Hematopoietic multipotent progenitor cell treated with erythropoietin and hydrocortisone succinate and interleukin-3 and kit ligand, for 8 days (in vitro differentiated cells): ENCODE data around the gene YJU2.
A peak's percentile ranks its signal among the peaks of the same experiment; 100 is the strongest.

Experiments
- DNase-seq: peaks from one replicate; pipeline ENCODE4 v3.0.0-alpha.2; 2015

The YJU2 gene

GRCh38 chr19:4301590-4302242 is 54.8 kb downstream of the YJU2 start:
- DNase-seq = no peak

GRCh38 chr19:4302243-4302640 is 55.4 kb downstream of the YJU2 start, which contains the start of gene TMIGD2:
Gene TMIGD2 (minus strand): TSS chr19:4302389. CDS start chr19:4302385, 4 bp downstream.
- no peak for DNase-seq

- DNase-seq = no peak
Observed at GRCh38 chr19:4303819-4304537, 57.1 kb downstream of the YJU2 start.

GRCh38 chr19:4304538-4305256 is 57.8 kb downstream of the YJU2 start, which contains the start of gene FSD1:
Gene FSD1 (plus strand): TSS chr19:4304598. CDS start chr19:4304747, 149 bp downstream.
- peak; percentile 59 for DNase-seq

GRCh38 chr19:4305257-4305612 is 58.4 kb downstream of the YJU2 start:
- no peak for DNase-seq

DNA sequence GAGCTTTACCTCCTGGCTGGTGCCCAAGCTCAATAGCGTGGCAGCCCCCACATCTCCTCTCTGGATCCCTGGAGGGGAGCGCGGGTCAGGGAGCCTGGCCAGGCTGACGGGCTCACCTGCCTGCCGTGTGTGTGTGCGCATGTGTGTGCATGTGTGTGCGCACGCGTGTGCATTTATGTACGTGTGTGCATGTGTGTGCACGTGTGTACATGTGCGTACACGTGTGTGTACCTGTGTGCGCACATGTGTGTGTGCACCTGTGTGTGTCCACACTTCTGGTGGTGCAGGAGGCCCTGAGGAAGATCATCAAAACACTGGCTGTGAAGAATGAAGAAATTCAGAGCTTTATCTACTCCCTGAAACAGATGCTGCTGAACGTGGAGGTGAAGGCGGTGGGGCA is 58.8 kb downstream of the YJU2 start:
- no peak for DNase-seq

DNA sequence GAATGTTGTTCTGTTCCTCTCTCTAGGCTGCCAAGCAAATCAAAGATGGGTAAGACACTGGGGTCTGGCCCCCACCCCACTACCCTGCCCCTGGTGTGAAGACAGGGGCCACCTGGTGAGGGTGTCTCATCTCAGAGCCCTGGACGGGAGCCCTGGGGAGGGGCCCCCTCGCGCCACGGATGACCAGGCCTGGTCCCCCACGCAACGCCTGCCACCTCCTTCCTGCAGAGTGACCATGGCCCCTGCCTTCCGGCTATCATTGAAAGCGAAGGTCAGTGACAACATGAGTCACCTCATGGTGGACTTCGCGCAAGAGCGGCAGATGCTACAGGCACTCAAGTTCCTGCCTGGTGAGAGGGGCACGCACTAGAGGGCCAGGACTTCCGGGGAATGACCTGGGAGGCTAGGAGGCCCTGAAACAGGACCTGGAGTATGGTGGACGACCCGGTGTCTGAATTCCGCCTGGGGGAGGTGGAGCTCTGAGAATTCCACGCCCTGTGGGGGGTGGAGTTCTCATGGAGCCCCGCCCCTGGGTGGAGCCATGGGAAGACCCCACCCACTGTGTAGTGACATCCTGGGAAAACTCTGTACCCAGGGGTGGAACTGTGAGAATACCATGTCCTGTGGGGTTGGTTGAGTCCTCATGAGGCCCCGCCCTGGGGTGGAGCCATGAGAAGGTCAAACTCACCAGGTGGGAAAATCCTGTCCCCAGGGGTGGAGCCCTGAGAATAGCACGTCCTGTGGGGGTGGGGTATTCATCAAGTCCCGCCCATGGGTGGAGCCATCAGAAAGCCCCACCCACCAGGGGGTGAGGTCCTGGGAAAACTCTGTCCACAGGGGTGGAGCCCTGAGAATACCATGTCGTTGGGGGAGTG is 63.6 kb downstream of the YJU2 start:
- DNase-seq = peak; percentile 24

GRCh38 chr19:4313847-4314490 is 67.1 kb downstream of the YJU2 start:
- DNase-seq = peak; percentile 49

DNA sequence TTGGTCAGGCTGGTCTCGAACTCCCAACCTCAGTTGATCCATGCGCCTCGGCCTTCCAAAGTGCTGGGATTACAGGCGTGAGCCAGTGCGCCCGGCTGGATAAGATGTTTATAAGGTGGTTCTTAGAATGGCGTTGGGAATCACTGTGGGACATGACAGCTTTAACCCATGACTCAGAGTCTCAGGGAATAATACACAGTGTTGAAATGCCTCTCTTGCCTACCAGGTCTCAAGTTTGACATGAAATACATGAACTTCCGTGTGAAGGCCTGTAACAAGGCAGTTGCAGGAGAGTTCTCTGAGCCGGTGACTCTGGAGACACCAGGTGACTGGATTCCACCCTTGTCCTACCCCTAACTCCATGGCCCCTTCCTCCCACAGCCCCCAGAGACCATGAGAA is 70.1 kb downstream of the YJU2 start:
- DNase-seq = no peak

GRCh38 chr19:4318460-4318859 is 71.6 kb downstream of the YJU2 start:
- DNase-seq = no peak
